PFSK-1 (cell line): ENCODE data around the gene CXCR5.

Source experiments
- FOXP2 ChIP-seq: optimal IDR thresholded peaks from 2 replicates; pipeline ENCODE3; 2011; ENCODE audit warnings: borderline replicate concordance, control low read depth, inconsistent platforms; ENCODE audit not compliant: insufficient read depth; ENCODE audit errors: extremely low read length, extremely low read depth
- POLR2AphosphoS5 ChIP-seq: IDR thresholded peaks from 2 replicates; pipeline ENCODE4 v1.6.1; 2012; ENCODE audit warnings: low read depth, mild to moderate bottlenecking, control low read depth, low read length, moderate library complexity

DNA sequence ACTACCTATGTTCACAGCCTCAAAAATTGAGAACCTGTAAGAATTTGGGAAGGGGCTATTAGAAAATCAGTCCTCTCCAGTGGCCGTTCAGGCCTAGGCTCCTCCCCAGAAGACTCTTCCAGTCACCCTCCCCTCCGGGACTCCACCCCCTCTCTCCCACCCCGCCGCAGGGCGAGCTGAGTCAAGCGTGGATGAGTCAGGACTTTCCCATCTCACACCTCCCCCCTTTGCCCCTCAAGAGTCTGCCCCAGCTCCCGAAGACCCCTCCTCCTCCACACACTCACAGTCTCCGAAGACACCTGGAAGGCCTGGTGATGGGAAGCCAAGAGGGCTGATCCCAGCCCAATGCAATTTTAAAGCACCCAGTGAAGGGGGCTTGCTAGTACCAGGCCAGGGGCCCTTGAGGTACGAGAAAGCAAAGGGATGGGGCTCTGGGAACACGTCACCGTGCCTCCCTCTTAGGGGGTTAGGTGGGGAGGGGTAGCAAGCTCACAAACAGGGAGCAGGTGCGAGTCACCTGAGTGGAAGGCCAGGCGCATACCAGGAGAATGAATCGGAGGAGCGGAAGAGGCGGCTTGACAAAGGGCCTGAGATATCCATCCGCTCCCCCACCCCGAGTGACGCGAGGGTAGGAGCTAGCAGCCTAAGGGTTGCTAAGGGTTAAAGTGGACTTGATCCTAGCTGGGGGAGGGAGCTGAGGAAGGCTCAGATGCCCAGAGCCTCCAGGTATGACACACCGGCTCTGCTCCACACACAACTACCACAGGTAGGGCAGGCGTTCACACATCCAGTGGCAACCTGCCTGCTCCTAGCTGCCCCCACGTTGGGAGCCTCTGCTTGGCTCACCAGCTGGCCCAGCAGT lies 28.4 kb downstream of the CXCR5 start:
- TF ChIP-seq POLR2AphosphoS5: no peak
- no peak for TF ChIP-seq FOXP2
